Measurements from ENCODE around the gene CDCA7L.
A peak's percentile ranks its signal among the peaks of the same experiment; 100 is the strongest.
"Not testable (repeated sequence)": the region's sequence is repeated elsewhere in the genome, so short reads cannot be mapped to it uniquely, and the experiment has no call there.

Gene CDCA7L

DNA sequence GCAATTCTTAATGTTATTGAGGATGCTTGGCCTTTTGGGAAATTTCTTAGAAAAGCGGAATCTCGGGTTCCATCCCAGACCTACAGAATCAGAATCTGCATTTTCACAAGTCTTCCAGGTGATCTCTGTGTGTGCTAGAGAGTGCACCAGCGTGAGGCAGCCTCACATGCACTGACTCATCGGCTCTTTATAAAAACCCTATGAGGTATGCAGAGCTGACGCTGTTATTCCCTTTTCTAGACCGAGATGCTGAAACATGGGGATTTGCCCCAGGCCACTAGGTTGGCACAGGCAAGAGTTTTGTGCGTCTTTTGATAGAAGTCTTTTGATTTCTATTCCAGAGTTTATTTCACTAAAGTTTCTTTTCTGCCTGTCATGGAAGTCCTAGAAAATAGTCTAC lies 61.2 kb downstream of the CDCA7L start:
- DNase-seq (ENCODE audit: low spot score in 2 of 2), result no peak
- no peaks in the 10 kb centered on the region for H3K36me3 ChIP-seq (replicated peaks)
- H3K27me3 ChIP-seq (ENCODE audit: low read depth), result no peaks in the 10 kb centered on the region
- in situ Hi-C loops (cut with MboI; ENCODE audit: low sequenced_read_pairs), result no loop called here
- H3K4me3 ChIP-seq, result no peak overlapping the region
- no peaks in the 10 kb centered on the region for H3K4me1 ChIP-seq
- no peaks in the 10 kb centered on the region for H3K9me3 ChIP-seq

DNA sequence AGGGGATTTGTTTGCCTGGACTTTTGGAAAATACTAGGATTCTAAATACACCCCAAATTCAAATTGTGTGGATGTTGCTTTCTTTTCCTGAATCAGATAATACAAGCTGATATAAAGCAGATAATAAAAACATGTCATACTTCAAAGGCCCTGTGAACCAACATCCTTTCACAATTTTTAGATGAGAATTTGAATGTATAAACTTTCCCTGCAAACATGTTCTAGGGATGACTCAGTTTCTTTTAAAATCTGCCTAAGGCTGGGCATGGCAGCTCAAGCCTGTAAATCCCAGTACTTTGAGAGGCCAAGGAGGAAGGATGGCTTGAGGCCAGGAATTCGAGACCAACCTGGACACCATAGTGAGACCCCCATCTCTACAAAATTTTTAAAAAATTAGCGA lies 62.2 kb downstream of the CDCA7L start:
- H3K36me3 ChIP-seq (replicated peaks); DNase-seq (ENCODE audit: low spot score in 2 of 2); H3K27me3 ChIP-seq (ENCODE audit: low read depth); H3K4me1 ChIP-seq; H3K4me3 ChIP-seq; in situ Hi-C loops (cut with MboI; ENCODE audit: low sequenced_read_pairs); H3K9me3 ChIP-seq: not testable (repeated sequence)

DNA sequence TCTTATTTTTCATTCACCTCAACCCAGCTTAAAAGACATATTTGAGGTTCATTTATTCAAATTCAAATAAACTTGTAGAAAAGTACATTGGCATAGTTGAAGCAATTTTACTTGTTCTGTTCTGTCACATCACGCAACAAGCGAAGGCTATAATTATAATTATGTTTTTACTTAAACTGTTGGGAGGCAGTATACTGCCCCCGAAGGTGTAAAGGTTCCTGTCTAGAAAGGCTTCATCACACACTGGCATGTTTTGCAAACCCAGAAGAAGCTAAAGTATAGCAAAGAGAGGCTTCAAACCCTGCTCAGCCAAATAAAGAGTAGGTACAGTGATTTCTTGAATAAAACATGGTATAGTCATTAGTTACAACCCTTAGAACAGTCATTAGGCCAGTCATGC lies 62.6 kb downstream of the CDCA7L start:
- Histone ChIP-seq H3K4me1 (no peaks in the 10 kb centered on the region), H3K9me3 (no peaks in the 10 kb centered on the region), H3K36me3 (replicated peaks) (no peaks in the 10 kb centered on the region), H3K4me3 (no peak overlapping the region), H3K27me3 (ENCODE audit: low read depth) (no peaks in the 10 kb centered on the region)
- DNase-seq (ENCODE audit: low spot score in 2 of 2), result no peak
- in situ Hi-C loops (cut with MboI; ENCODE audit: low sequenced_read_pairs), result no loop called here

DNA sequence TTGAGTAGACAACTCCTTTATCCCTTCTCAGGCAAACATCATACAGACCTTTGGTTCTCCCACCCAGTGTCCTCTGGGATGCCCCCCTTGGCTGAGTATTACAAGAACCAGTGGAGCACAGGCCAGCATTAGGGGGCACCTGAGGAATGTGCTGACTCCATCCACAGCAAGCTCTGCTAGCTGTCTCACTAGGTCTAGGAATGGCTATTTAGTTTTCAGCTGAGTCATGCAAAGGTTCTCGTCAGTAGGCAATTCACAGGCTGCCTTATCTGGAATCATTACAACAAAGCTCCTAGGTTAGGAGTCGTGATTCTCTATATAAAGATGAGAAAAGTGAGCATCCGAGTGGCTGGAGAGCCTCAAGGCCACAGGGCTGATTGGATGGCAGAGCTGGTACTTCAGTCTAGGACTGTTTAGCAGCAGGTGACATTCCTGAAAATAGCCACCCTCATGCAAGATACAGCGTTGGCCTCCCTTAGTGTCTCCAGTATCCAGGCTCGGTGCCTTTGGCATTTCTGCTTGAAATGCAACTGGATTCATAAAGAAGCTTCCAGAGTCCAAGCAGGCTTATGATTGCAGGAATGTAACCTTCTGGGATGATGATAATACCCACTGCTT lies 75.8 kb downstream of the CDCA7L start:
- DNase-seq (ENCODE audit: low spot score in 2 of 2), result no peak
- Histone ChIP-seq H3K36me3 (replicated peaks) (no peaks in the 10 kb centered on the region), H3K27me3 (ENCODE audit: low read depth) (no peaks in the 10 kb centered on the region), H3K9me3 (no peaks in the 10 kb centered on the region), H3K4me3 (no peak overlapping the region), H3K4me1 (peaks cover 48% of the 10 kb centered on the region)
- in situ Hi-C loops (cut with MboI; ENCODE audit: low sequenced_read_pairs), result no loop called here

DNA sequence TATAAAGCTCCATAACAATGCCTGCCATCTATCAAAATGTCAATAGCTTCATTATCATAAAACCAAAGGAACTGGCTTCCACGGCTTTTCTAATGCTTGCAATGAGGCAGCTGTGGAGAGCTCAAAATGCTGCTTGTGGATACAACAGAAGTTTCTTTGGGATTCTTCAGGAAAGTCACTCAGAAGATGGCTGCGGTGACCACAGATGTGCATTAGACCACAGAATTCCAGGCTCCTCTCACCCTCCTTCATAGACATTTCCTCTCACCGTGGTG lies 77.2 kb downstream of the CDCA7L start:
- H3K4me1 ChIP-seq, result peaks cover 53% of the 10 kb centered on the region
- DNase-seq (ENCODE audit: low spot score in 2 of 2), result peak in 1 of 2 experiments; percentile 73
- H3K4me3 ChIP-seq, result no peak overlapping the region
- in situ Hi-C loops (cut with MboI; ENCODE audit: low sequenced_read_pairs), result no loop called here
- no peaks in the 10 kb centered on the region for H3K9me3 ChIP-seq
- no peaks in the 10 kb centered on the region for H3K27me3 ChIP-seq (ENCODE audit: low read depth)
- no peaks in the 10 kb centered on the region for H3K36me3 ChIP-seq (replicated peaks)

DNA sequence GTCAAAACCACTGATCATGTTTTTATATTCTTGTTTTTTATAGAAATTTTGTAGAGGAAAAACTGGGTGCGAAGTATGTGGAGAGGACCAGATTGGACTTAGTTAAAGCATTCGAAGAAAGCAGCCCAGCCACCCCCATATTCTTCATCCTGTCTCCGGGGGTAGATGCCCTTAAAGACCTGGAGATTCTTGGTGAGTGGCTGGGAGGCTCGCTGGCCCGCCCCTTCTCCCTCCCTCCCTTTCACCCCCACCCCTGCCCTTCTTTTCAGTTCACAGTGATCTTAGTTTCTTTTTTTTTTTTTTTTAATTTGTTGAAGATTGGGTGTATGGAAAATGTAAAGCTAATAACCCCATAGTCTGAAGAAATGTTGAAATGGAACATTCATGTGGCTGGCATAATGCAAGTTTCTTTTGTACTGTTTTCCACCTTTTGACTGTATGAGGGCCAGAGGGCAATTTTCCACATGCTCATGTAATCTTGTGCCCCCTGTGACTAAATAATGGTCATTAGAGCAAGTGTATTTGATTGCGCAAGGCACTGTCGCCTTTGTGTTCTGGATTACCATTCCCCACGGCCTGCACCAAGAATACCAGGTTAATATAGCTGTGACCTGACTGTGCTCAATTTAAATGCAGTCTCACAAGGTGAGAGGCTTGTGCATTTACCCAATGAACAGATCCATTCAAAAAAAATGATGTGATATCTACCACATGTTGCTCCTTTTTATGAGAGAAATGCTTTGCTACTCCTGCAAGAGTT lies 77.7 kb downstream of the CDCA7L start:
- Histone ChIP-seq H3K4me3 (no peak overlapping the region), H3K9me3 (no peaks in the 10 kb centered on the region), H3K36me3 (replicated peaks) (no peaks in the 10 kb centered on the region), H3K4me1 (peaks cover 53% of the 10 kb centered on the region), H3K27me3 (ENCODE audit: low read depth) (no peaks in the 10 kb centered on the region)
- DNase-seq (ENCODE audit: low spot score in 2 of 2), result peak; percentile 83 to 99
- in situ Hi-C loops (cut with MboI; ENCODE audit: low sequenced_read_pairs), result no loop called here

DNA sequence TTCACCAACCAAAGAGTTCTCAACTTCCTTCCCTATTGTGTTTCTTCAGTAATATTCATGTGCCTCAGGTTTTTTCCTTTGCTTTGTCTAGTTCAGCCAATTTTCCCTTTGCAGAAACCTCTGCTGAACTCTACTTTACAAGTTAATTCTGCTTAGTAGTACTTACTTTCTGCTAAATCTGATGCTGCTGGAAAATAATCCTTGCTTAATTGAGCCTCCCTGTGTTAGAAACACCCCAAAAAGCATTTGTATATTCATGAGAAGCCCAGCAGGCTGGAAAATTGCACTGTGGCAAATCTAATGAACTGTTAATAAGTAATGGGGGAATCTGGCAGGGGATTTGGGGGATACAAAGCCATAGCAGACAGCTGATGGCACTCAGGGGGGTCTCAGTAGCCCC lies 78.5 kb downstream of the CDCA7L start:
- Histone ChIP-seq H3K36me3 (replicated peaks) (no peaks in the 10 kb centered on the region), H3K4me3 (no peak overlapping the region), H3K9me3 (no peaks in the 10 kb centered on the region), H3K4me1 (peaks cover 53% of the 10 kb centered on the region), H3K27me3 (ENCODE audit: low read depth) (no peaks in the 10 kb centered on the region)
- in situ Hi-C loops (cut with MboI; ENCODE audit: low sequenced_read_pairs), result no loop called here
- DNase-seq (ENCODE audit: low spot score in 2 of 2), result peak in 1 of 2 experiments; percentile 81

DNA sequence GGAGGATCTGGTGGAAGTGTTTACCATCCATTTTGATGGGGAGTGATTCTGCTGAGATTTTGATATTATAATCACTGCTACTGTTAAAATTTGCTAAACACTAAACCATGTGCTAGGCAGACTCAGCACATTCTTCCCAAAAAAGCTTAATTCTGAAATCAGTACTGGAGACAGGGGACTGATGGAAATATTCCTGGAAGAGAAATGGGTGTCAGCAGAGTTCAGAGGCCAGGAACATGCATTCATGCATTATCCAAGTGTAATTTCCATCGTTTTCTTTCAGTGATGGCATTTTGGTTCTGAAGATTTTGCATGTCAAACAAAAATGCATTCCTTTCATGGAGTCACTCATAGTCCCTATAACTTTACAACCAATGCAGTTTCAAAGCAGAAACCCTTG lies 79.0 kb downstream of the CDCA7L start:
- H3K4me1 ChIP-seq, result peaks cover 53% of the 10 kb centered on the region
- in situ Hi-C loops (cut with MboI; ENCODE audit: low sequenced_read_pairs), result no loop called here

DNA sequence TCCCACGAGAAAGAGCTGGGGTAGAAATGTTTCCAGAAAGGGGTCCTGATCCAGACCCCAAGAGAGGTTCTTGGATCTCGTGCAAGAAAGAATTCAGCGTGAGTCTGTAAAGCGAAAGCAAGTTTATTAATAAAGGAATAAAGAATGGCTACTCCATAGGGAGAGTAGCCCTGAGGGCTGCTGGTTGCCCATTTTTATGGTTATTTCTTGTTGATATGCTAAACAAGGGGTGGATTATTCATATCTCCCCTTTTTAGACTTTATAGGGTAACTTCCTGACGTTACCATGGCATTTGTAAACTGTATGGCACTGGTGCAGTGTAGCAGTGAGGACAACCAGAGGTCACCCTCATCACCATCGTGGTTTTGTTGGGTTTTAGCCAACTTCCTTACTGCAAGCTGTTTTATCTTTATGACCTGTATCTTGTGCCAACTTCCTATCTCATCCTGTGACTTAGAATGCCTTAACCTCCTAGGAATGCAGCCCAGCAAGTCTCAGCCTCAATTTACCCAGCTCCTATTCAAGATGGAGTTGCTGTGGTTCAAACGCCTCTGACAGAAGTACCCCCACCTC lies 80.0 kb downstream of the CDCA7L start:
- not testable (repeated sequence) for H3K36me3 ChIP-seq (replicated peaks)

More for the DNA sequence above, 79.0 kb downstream of the CDCA7L start:
- DNase-seq (ENCODE audit: low spot score in 2 of 2), result no peak
- Histone ChIP-seq H3K9me3 (no peaks in the 10 kb centered on the region), H3K36me3 (replicated peaks) (no peaks in the 10 kb centered on the region), H3K27me3 (ENCODE audit: low read depth) (no peaks in the 10 kb centered on the region), H3K4me3 (no peak overlapping the region)

DNA sequence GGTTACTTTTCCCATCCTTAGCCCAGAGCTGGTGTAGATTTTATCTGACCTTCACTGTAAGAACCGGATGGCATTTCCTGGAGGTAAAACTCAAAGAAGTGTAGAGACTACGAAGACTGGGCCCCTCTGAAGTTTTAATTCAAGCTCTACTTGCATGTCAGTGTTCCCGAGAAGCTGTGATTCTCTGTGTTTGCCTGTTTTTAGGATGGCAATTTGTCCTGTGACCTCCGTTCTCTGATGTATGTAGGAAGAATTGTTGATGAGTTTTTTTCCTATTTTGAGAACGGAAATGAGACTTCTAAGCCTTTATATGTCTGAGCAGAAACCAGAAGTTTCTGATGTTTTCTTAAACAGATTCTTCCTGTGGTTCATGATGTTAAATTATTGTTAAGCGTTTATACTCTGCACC lies 94.1 kb downstream of the CDCA7L start:
- Histone ChIP-seq H3K4me1 (no peaks in the 10 kb centered on the region), H3K9me3 (no peaks in the 10 kb centered on the region; the same call in 1 of the 2 replicates), H3K36me3 (replicated peaks) (no peaks in the 10 kb centered on the region), H3K27me3 (ENCODE audit: low read depth) (no peaks in the 10 kb centered on the region), H3K4me3 (no peak overlapping the region)
- in situ Hi-C loops (cut with MboI; ENCODE audit: low sequenced_read_pairs), result no loop called here
- DNase-seq (ENCODE audit: low spot score in 2 of 2), result no peak

More for the DNA sequence above, 80.0 kb downstream of the CDCA7L start:
- H3K4me1 ChIP-seq, result peaks cover 53% of the 10 kb centered on the region
- H3K4me3 ChIP-seq; H3K9me3 ChIP-seq; in situ Hi-C loops (cut with MboI; ENCODE audit: low sequenced_read_pairs); H3K27me3 ChIP-seq (ENCODE audit: low read depth): not testable (repeated sequence)
- DNase-seq (ENCODE audit: low spot score in 2 of 2), result peak; percentile 78 to 89

Data from HAP-1 (cell line).